Glutamatergic neuron (in vitro differentiated cells): ENCODE measurements around the gene DNMT3B. TPM values are rescaled to one million over a fixed set of nuclear protein-coding genes. Genes with fewer than 3 reads are reported as not detected.

Source experiments
- DNase-seq: peaks from one replicate; pipeline ENCODE4 v3.0.0; 2022
- H3K27ac Mint-ChIP-seq: one replicate; pipeline ENCODE4 v1.8.0; 2020; ENCODE audit warnings: mild to moderate bottlenecking, mixed read lengths, inconsistent platforms; ENCODE audit not compliant: unreplicated experiment
- H3K27me3 Mint-ChIP-seq: one replicate; pipeline ENCODE4 v1.8.0; 2020; ENCODE audit warnings: mild to moderate bottlenecking, moderate library complexity, mixed read lengths, inconsistent platforms; ENCODE audit not compliant: unreplicated experiment
- H3K36me3 Mint-ChIP-seq: one replicate; pipeline ENCODE4 v1.8.0; 2020; ENCODE audit warnings: mild to moderate bottlenecking, mixed read lengths, inconsistent platforms; ENCODE audit not compliant: unreplicated experiment
- H3K4me1 Mint-ChIP-seq: one replicate; pipeline ENCODE4 v1.8.0; 2020; ENCODE audit warnings: mild to moderate bottlenecking, low read depth, mixed read lengths, inconsistent platforms; ENCODE audit not compliant: unreplicated experiment
- H3K4me3 Mint-ChIP-seq: one replicate; pipeline ENCODE4 v1.8.0; 2020; ENCODE audit warnings: mild to moderate bottlenecking, mixed read lengths, inconsistent platforms; ENCODE audit not compliant: unreplicated experiment
- H3K9me3 Mint-ChIP-seq: one replicate; pipeline ENCODE4 v1.8.0; 2020; ENCODE audit warnings: mild to moderate bottlenecking, moderate library complexity, mixed read lengths, inconsistent platforms; ENCODE audit not compliant: unreplicated experiment
- CTCF ChIP-seq: fragments of 200-600 bp; sonication (generic); IDR thresholded peaks from one replicate; pipeline ENCODE4 v1.5.0; 2021; ENCODE audit not compliant: partially characterized antibody, unreplicated experiment
- total RNA-seq: library from RNA; stranded (reverse); fragmentation: NEBNext Ultra II Directional; extraction: Animal tissue kit (Norgen Biotek cat#: 25700); gene quantifications from one replicate; pipeline ENCODE4 v1.2.1, GENCODE V29; 2021; ENCODE audit not compliant: unreplicated experiment

Gene DNMT3B
- total RNA-seq, 1 donor from 2014 or later = 29.0 TPM

- TF ChIP-seq CTCF = no peak
- DNase-seq = peak; percentile 35
- peaks cover 3% of the 10 kb centered on the region for H3K27me3 Mint-ChIP-seq
These were observed 12.1 kb upstream of the DNMT3B start for GRCh38 chr20:32749914-32750637.

GRCh38 chr20:32751293-32751692, 10.9 kb upstream of the DNMT3B start:
- Mint-ChIP-seq H3K27ac (no peak overlapping the region), H3K36me3 (no peaks in the 10 kb centered on the region), H3K4me1 (peaks cover 5% of the 10 kb centered on the region), H3K9me3 (peaks cover 3% of the 10 kb centered on the region), H3K27me3 (peaks cover 3% of the 10 kb centered on the region), H3K4me3 (no peak overlapping the region)
- TF ChIP-seq CTCF = no peak
- no peak for DNase-seq

More at GRCh38 chr20:32749914-32750637, 12.1 kb upstream of the DNMT3B start:
- Mint-ChIP-seq H3K27ac (no peak overlapping the region), H3K4me1 (peaks cover 6% of the 10 kb centered on the region), H3K36me3 (no peaks in the 10 kb centered on the region), H3K4me3 (no peak overlapping the region), H3K9me3 (peaks cover 3% of the 10 kb centered on the region)

GRCh38 chr20:32751702-32752457, 10.3 kb upstream of the DNMT3B start:
- Mint-ChIP-seq H3K9me3 (peaks cover 5% of the 10 kb centered on the region), H3K36me3 (no peaks in the 10 kb centered on the region), H3K4me3 (no peak overlapping the region), H3K4me1 (peaks cover 5% of the 10 kb centered on the region), H3K27me3 (peaks cover 3% of the 10 kb centered on the region), H3K27ac (no peak overlapping the region)
- no peak for TF ChIP-seq CTCF
- no peak for DNase-seq

GRCh38 chr20:32752458-32753250, 9.5 kb upstream of the DNMT3B start:
- Mint-ChIP-seq H3K27me3 (peaks cover 3% of the 10 kb centered on the region), H3K36me3 (no peaks in the 10 kb centered on the region), H3K4me1 (peaks cover 5% of the 10 kb centered on the region), H3K4me3 (no peak overlapping the region), H3K27ac (no peak overlapping the region), H3K9me3 (peaks cover 5% of the 10 kb centered on the region)
- no peak for TF ChIP-seq CTCF
- DNase-seq = no peak
